ENCODE data around the gene HLA-F. TPM values are rescaled to one million over a fixed set of nuclear protein-coding genes. Genes with fewer than 3 reads are reported as not detected.

The HLA-F gene
- total RNA-seq, 1 experiment from 2014 or later = 16.9 TPM

DNA sequence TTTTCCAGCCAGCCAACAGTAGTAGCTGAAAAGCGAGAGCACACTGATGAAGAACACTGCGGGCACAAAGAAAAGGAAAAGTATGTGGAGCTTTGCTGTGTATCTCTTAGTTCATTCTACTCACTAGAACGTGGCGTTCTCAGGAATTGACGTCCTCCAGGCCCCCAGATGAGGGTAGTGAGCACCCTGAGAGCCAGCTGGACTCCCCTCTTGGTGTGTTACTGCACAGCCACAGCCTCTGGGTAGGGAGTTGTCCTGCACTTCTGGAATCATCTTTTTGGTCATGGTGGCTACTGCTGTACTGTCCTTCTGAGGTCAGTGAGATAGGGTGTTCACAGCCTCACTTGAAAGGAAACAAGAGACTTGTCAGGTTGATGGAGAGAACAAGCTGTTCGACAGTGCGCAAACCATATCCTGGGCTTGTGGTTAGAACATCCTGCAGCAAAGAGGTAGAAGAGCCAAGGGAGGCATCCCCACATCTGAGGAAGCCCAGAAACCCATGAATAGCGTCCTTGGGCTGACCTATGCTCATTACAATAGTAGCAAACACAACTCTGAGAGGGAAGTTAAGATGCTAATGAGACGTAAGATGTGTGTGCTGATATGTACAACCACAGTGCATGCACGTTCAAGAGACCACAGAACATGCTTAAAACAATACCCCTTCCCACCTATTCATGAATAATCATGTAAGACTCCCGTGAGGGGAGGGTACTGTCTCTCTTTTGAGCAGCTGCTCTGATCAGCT, 14.6 kb upstream of the HLA-F start:
- no TSS peak for BruUV-seq (replicated peaks)
- no peak overlapping the region for H3K4me3 Mint-ChIP-seq (ENCODE audit: unreplicated experiment)
- ChIA-PET POLR2A (no interaction called here), CTCF (interaction anchor here (0.7 to 2.1 kb wide), 9 partner anchors 12 to 336 kb away, joined by 3 to 11 read pairs (median 6); no protein-coding TSS in a partner anchor)
- no peaks in the 10 kb centered on the region for H3K36me3 Mint-ChIP-seq (ENCODE audit: insufficient read depth, unreplicated experiment)
- no peaks in the 10 kb centered on the region for H3K9me3 Mint-ChIP-seq (ENCODE audit: unreplicated experiment)
- no peak for DNase-seq (ENCODE audit: unreplicated experiment)
- intact Hi-C loops (cut with micrococcal nuclease) = loop anchor here (5.0 to 10.0 kb wide), 2 partner anchors 44 to 286 kb away; no protein-coding TSS in a partner anchor
- H3K27ac Mint-ChIP-seq (ENCODE audit: low read depth, unreplicated experiment) = no peak overlapping the region
- TF ChIP-seq, protein P1, sequence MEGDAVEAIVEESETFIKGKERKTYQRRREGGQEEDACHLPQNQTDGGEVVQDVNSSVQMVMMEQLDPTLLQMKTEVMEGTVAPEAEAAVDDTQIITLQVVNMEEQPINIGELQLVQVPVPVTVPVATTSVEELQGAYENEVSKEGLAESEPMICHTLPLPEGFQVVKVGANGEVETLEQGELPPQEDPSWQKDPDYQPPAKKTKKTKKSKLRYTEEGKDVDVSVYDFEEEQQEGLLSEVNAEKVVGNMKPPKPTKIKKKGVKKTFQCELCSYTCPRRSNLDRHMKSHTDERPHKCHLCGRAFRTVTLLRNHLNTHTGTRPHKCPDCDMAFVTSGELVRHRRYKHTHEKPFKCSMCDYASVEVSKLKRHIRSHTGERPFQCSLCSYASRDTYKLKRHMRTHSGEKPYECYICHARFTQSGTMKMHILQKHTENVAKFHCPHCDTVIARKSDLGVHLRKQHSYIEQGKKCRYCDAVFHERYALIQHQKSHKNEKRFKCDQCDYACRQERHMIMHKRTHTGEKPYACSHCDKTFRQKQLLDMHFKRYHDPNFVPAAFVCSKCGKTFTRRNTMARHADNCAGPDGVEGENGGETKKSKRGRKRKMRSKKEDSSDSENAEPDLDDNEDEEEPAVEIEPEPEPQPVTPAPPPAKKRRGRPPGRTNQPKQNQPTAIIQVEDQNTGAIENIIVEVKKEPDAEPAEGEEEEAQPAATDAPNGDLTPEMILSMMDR (IDR thresholded peaks at IDR 0.05; ENCODE audit: unreplicated experiment) = no peak
- H3K4me1 Mint-ChIP-seq (ENCODE audit: insufficient read depth, unreplicated experiment) = peaks cover 6% of the 10 kb centered on the region
- peaks cover 12% of the 10 kb centered on the region for H3K27me3 Mint-ChIP-seq (ENCODE audit: insufficient read depth, unreplicated experiment)

DNA sequence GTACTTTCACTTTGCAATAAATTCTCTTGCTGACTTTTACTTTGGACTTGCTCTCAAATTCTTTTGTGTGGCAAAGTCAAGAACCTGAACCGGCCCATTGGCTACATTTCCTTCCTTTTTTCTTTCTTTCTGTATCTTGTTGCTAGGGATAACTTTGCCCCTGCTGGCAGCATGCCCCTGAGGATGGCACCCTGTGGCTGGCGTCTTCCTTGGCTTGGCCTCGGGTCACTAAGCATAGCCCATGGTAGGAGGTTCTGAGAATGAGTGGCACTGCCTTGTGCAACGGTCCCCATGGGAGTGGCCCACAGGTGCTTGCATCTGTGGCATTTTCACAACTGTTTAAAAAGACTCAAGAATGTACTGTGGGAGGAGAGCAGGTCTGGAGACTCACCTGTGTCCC, 14.0 kb upstream of the HLA-F start:
- intact Hi-C loops (cut with micrococcal nuclease) = loop anchor here (5.0 to 10.0 kb wide), 2 partner anchors 43 to 286 kb away; no protein-coding TSS in a partner anchor

DNA sequence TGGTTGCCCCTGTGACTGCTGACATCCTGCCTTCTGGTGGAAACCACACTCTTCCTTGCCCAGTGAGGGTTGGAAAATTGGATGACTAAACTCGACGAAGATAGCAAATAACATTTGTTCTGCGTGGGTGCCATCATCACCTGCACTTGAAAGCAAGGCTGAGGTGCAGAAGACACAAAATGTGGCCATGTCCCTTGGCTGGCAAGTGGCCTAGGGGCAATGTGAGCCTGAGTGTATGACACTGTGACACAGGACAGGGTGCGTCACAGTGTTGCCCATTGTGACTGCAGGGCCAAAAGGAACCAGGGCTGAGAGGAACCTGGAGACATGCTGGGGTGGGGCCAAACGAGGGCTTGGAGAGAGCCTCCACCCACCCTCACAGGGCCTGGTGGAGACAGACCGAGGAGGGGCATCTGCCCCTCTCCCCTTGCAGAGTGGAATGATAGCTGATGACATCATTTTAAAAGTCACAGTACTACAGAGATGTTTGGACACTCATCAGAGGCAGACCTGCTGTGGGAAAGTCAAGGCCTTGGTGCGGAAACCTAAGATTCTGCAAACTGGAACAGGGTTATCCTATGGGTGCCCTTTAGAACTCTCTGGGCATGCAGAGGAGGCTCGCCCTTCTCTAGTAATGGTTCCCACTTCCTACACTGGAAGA, 12.8 kb upstream of the HLA-F start:
- intact Hi-C loops (cut with micrococcal nuclease) = no loop called here
- no TSS peak for BruUV-seq (replicated peaks)
- H3K27me3 Mint-ChIP-seq (ENCODE audit: insufficient read depth, unreplicated experiment) = no peaks in the 10 kb centered on the region
- no peak overlapping the region for H3K27ac Mint-ChIP-seq (ENCODE audit: low read depth, unreplicated experiment)
- H3K4me3 Mint-ChIP-seq (ENCODE audit: unreplicated experiment) = no peak overlapping the region
- H3K36me3 Mint-ChIP-seq (ENCODE audit: insufficient read depth, unreplicated experiment) = peaks cover 6% of the 10 kb centered on the region
- POLR2A ChIA-PET = no interaction called here
- CTCF ChIA-PET = interaction anchor here (0.6 to 1.4 kb wide), 4 partner anchors 14 to 311 kb away, joined by 3 to 7 read pairs (median 5); no protein-coding TSS in a partner anchor
- TF ChIP-seq, protein P1 (IDR thresholded peaks at IDR 0.05; ENCODE audit: unreplicated experiment) = no peak
- peaks cover 6% of the 10 kb centered on the region for H3K4me1 Mint-ChIP-seq (ENCODE audit: insufficient read depth, unreplicated experiment)
- DNase-seq (ENCODE audit: unreplicated experiment) = no peak
- no peaks in the 10 kb centered on the region for H3K9me3 Mint-ChIP-seq (ENCODE audit: unreplicated experiment)

More for the DNA sequence above, 14.0 kb upstream of the HLA-F start:
- Mint-ChIP-seq H3K4me1 (ENCODE audit: insufficient read depth, unreplicated experiment) (peaks cover 6% of the 10 kb centered on the region), H3K9me3 (ENCODE audit: unreplicated experiment) (no peaks in the 10 kb centered on the region), H3K27ac (ENCODE audit: low read depth, unreplicated experiment) (no peak overlapping the region), H3K36me3 (ENCODE audit: insufficient read depth, unreplicated experiment) (no peaks in the 10 kb centered on the region), H3K4me3 (ENCODE audit: unreplicated experiment) (no peak overlapping the region), H3K27me3 (ENCODE audit: insufficient read depth, unreplicated experiment) (peaks cover 6% of the 10 kb centered on the region)
- no TSS peak for BruUV-seq (replicated peaks)
- ChIA-PET CTCF (interaction anchor here (1.2 to 2.1 kb wide), 6 partner anchors 12 to 126 kb away, joined by 3 to 11 read pairs (median 6); no protein-coding TSS in a partner anchor), POLR2A (no interaction called here)
- no peak for DNase-seq (ENCODE audit: unreplicated experiment)
- TF ChIP-seq, protein P1 (IDR thresholded peaks at IDR 0.05; ENCODE audit: unreplicated experiment) = no peak

DNA sequence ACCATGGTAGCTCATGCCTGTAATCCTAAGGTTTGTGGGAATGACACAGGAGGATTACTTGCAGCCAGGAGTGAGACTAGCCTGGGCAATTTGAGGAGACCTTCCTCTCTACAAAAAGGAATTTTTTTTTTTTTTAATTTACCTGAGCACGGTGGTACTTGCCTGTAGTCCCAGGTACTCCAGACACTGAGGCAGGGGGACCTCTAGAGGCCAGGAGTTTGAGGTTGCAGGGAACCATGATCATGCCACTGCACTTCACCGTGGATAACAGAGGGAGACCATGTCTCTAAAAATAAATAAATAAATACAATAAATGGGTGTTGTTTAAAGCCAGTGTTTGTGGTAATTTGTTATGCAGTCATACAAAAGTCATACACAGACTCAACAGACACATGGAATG, 2.4 kb upstream of the HLA-F start:
- POLR2A ChIA-PET = no interaction called here
- TF ChIP-seq, protein P1 (IDR thresholded peaks at IDR 0.05; ENCODE audit: unreplicated experiment) = no peak
- H3K4me1 Mint-ChIP-seq (ENCODE audit: insufficient read depth, unreplicated experiment) = peaks cover 5% of the 10 kb centered on the region
- no peak overlapping the region for H3K4me3 Mint-ChIP-seq (ENCODE audit: unreplicated experiment)
- no peak for DNase-seq (ENCODE audit: unreplicated experiment)
- no TSS peak for BruUV-seq (replicated peaks)
- intact Hi-C loops (cut with micrococcal nuclease) = no loop called here
- no peaks in the 10 kb centered on the region for H3K36me3 Mint-ChIP-seq (ENCODE audit: insufficient read depth, unreplicated experiment)
- no peaks in the 10 kb centered on the region for H3K9me3 Mint-ChIP-seq (ENCODE audit: unreplicated experiment)
- H3K27me3 Mint-ChIP-seq (ENCODE audit: insufficient read depth, unreplicated experiment) = no peaks in the 10 kb centered on the region
- CTCF ChIA-PET = interaction anchor here (0.8 to 1.9 kb wide), 3 partner anchors 16 to 114 kb away, joined by 4 to 6 read pairs (median 5); no protein-coding TSS in a partner anchor
- H3K27ac Mint-ChIP-seq (ENCODE audit: low read depth, unreplicated experiment) = no peak overlapping the region
